Neuronal stem cell (in vitro differentiated cells): ENCODE measurements around the gene ZNF101.

Experiments
- DNase-seq: peaks from one replicate; pipeline ENCODE4 v3.0.0-alpha.2; 2013; ENCODE audit warnings: low spot score
- H2AFZ ChIP-seq: one replicate; pipeline ENCODE4 v1.6.1; 2013; ENCODE audit warnings: mild to moderate bottlenecking, low read length, inconsistent platforms
- H2AK5ac ChIP-seq: 2 replicates; pipeline ENCODE4 v1.6.1; 2013; ENCODE audit warnings: low read depth, mild to moderate bottlenecking, inconsistent platforms, low read length, moderate library complexity, mixed read lengths
- H2BK120ac ChIP-seq: 2 replicates; pipeline ENCODE4 v1.6.1; 2013; ENCODE audit warnings: low read depth, mild to moderate bottlenecking, inconsistent platforms, low read length, moderate library complexity, mixed read lengths
- H2BK12ac ChIP-seq: one replicate; pipeline ENCODE4 v1.6.1; 2013; ENCODE audit warnings: low read length, inconsistent platforms
- H2BK15ac ChIP-seq: 2 replicates; pipeline ENCODE4 v1.6.1; 2013; ENCODE audit warnings: mild to moderate bottlenecking, low read length, inconsistent platforms, mixed read lengths
- H2BK5ac ChIP-seq: one replicate; pipeline ENCODE4 v1.6.1; 2013; ENCODE audit warnings: inconsistent platforms, mild to moderate bottlenecking, low read length, moderate library complexity
- H3K14ac ChIP-seq: one replicate; pipeline ENCODE4 v1.6.1; 2013; ENCODE audit warnings: low read length, inconsistent platforms
- H3K18ac ChIP-seq: 2 replicates; pipeline ENCODE4 v1.6.1; 2013; ENCODE audit warnings: low read length, inconsistent platforms
- H3K23ac ChIP-seq: 2 replicates; pipeline ENCODE4 v1.6.1; 2013; ENCODE audit warnings: low read depth, mild to moderate bottlenecking, mixed read lengths, low read length, inconsistent platforms; ENCODE audit not compliant: poor library complexity
- H3K27ac ChIP-seq: replicated peaks from 3 replicates; pipeline ENCODE4 v1.5.1; 2013; ENCODE audit warnings: low read length, inconsistent platforms
- H3K27me3 ChIP-seq, 3 experiments: 2 replicates each; pipeline ENCODE4 v1.6.1; 2013; ENCODE audit warnings: low read length in 3 of 3, mild to moderate bottlenecking in 2 of 3, inconsistent platforms in 1 of 3, low read depth in 1 of 3, mixed read lengths in 1 of 3, moderate library complexity in 1 of 3; ENCODE audit not compliant: control insufficient read depth in 3 of 3, insufficient read depth in 3 of 3
- H3K36me3 ChIP-seq, 2 donors: replicated peaks in 1 of 2; 2 replicates each; pipeline ENCODE4 v1.6.1; 2013; ENCODE audit warnings: low read length in 2 of 2; ENCODE audit not compliant: control insufficient read depth in 2 of 2, insufficient read depth in 2 of 2
- H3K4ac ChIP-seq: 2 replicates; pipeline ENCODE4 v1.6.1; 2013; ENCODE audit warnings: inconsistent platforms, mild to moderate bottlenecking, low read length, moderate library complexity
- H3K4me1 ChIP-seq, 2 donors: 1 replicate in 1 of 2; 2 replicates in 1 of 2; pipeline ENCODE4 v1.6.1; 2013; ENCODE audit warnings: low read length in 2 of 2, low read depth in 1 of 2; ENCODE audit not compliant: control insufficient read depth in 2 of 2, insufficient read depth in 1 of 2
- H3K4me2 ChIP-seq: one replicate; pipeline ENCODE4 v1.6.1; 2013; ENCODE audit warnings: mild to moderate bottlenecking, low read length, inconsistent platforms; ENCODE audit not compliant: insufficient read depth, poor library complexity, severe bottlenecking
- H3K4me3 ChIP-seq, 2 donors: 2 replicates each; pipeline ENCODE4 v1.5.1; 2013; ENCODE audit warnings: low read length in 2 of 2, mild to moderate bottlenecking in 2 of 2, inconsistent platforms in 1 of 2, moderate library complexity in 1 of 2
- H3K79me1 ChIP-seq: one replicate; pipeline ENCODE4 v1.6.1; 2013; ENCODE audit warnings: low read depth, mild to moderate bottlenecking, inconsistent platforms, low read length, moderate library complexity
- H3K9ac ChIP-seq: one replicate; pipeline ENCODE4 v1.6.1; 2013; ENCODE audit warnings: mild to moderate bottlenecking, low read depth, low read length, inconsistent platforms; ENCODE audit not compliant: poor library complexity
- H3K9me3 ChIP-seq, 2 donors: replicated peaks in 1 of 2; 2 replicates each; pipeline versions ENCODE3 to v1.6.1; 2013; ENCODE audit warnings: low read length in 2 of 2, mild to moderate bottlenecking in 2 of 2, inconsistent platforms in 1 of 2, low read depth in 1 of 2, mixed read lengths in 1 of 2, moderate library complexity in 1 of 2; ENCODE audit not compliant: control insufficient read depth in 2 of 2, insufficient read depth in 1 of 2
- H4K8ac ChIP-seq: one replicate; pipeline ENCODE4 v1.6.1; 2013; ENCODE audit warnings: low read depth, mild to moderate bottlenecking, inconsistent platforms, low read length, moderate library complexity
- H4K91ac ChIP-seq: one replicate; pipeline ENCODE4 v1.6.1; 2013; ENCODE audit warnings: low read length, low read depth, mild to moderate bottlenecking, inconsistent platforms; ENCODE audit not compliant: poor library complexity
- WGBS, 2 donors: extraction: QIAGEN DNeasy Blood & Tissue Kit; methylation state at CpG; one replicate each; pipeline ENCODE4 v1.1.7; 2013; ENCODE audit warnings: missing lambda C conversion rate in 2 of 2, mixed read lengths in 1 of 2; ENCODE audit not compliant: insufficient read length in 2 of 2, insufficient replicate concordance in 1 of 2; ENCODE audit errors: extremely low coverage in 2 of 2; 5-methylcytosine and 5-hydroxymethylcytosine counted together

Gene ZNF101

GRCh38 chr19:19655051-19655594 lies 13.5 kb upstream of the ZNF101 start:
- H2BK120ac ChIP-seq: no peak overlapping the region
- H2BK12ac ChIP-seq: no peak overlapping the region
- no peak overlapping the region for H2AFZ ChIP-seq
- H3K9ac ChIP-seq: no peak overlapping the region
- no CpG with 5 or more reads among the region's 22 CpGs for whole genome bisulfite sequencing, 2 donors
- no peak overlapping the region for H4K91ac ChIP-seq
- H3K27ac ChIP-seq: no peak overlapping the region
- H3K14ac ChIP-seq: no peak overlapping the region
- H3K4ac ChIP-seq: no peak overlapping the region
- no peaks in the 10 kb centered on the region for H3K4me1 ChIP-seq
- H3K4me2 ChIP-seq: no peak overlapping the region
- no peak overlapping the region for H2AK5ac ChIP-seq
- peaks cover 15% of the 10 kb centered on the region for H3K79me1 ChIP-seq
- DNase-seq: no peak
- peak overlapping the region; percentile 66 for H2BK5ac ChIP-seq
- peak overlapping the region in 1 of 2 donors; percentile 36 for H3K4me3 ChIP-seq
- H3K27me3 ChIP-seq: no peaks in the 10 kb centered on the region
- H3K36me3 ChIP-seq: peaks cover 81 to 99% of the 10 kb centered on the region in 2 donors
- H2BK15ac ChIP-seq: no peak overlapping the region
- H4K8ac ChIP-seq: no peak overlapping the region
- H3K9me3 ChIP-seq: no peaks in the 10 kb centered on the region
- H3K18ac ChIP-seq: no peak overlapping the region
- no peak overlapping the region for H3K23ac ChIP-seq

GRCh38 chr19:19655641-19656343 lies 12.8 kb upstream of the ZNF101 start:
- Histone ChIP-seq H3K9me3 (no peaks in the 10 kb centered on the region), H3K9ac (no peak overlapping the region), H3K4me1 (no peaks in the 10 kb centered on the region), H2BK12ac (no peak overlapping the region), H2BK120ac (no peak overlapping the region), H2BK5ac (peak overlapping the region; percentile 66), H3K4ac (no peak overlapping the region), H3K23ac (no peak overlapping the region), H3K27ac (no peak overlapping the region), H4K91ac (no peak overlapping the region), H3K79me1 (peaks cover 15% of the 10 kb centered on the region), H3K36me3 (peaks cover 77 to 93% of the 10 kb centered on the region in 2 donors), H2AK5ac (no peak overlapping the region), H3K4me3 (no peak overlapping the region), H3K14ac (no peak overlapping the region), H3K18ac (no peak overlapping the region), H3K27me3 (no peaks in the 10 kb centered on the region), H3K4me2 (no peak overlapping the region), H2BK15ac (no peak overlapping the region), H4K8ac (no peak overlapping the region), H2AFZ (no peak overlapping the region)
- DNase-seq: no peak
- WGBS, 2 donors: no CpG with 5 or more reads among the region's 27 CpGs

- Histone ChIP-seq H3K79me1 (peaks cover 12% of the 10 kb centered on the region), H3K27ac (no peak overlapping the region), H2AFZ (no peak overlapping the region), H3K18ac (no peak overlapping the region), H3K4ac (no peak overlapping the region), H3K36me3 (peaks cover 72 to 91% of the 10 kb centered on the region in 2 donors), H3K4me2 (no peak overlapping the region), H3K9ac (peak overlapping the region; percentile 9), H2BK120ac (no peak overlapping the region), H3K23ac (no peak overlapping the region), H2BK15ac (no peak overlapping the region), H2BK5ac (no peak overlapping the region), H3K4me3 (no peak overlapping the region), H4K91ac (no peak overlapping the region), H3K4me1 (peaks cover 0 to 2% of the 10 kb centered on the region in 2 donors), H2AK5ac (no peak overlapping the region), H3K27me3 (no peaks in the 10 kb centered on the region), H2BK12ac (no peak overlapping the region), H3K9me3 (no peaks in the 10 kb centered on the region), H4K8ac (no peak overlapping the region), H3K14ac (no peak overlapping the region)
- no CpG with 5 or more reads among the region's 33 CpGs for WGBS, 2 donors
- no peak for DNase-seq
Measured at GRCh38 chr19:19656451-19657396, 11.9 kb upstream of the ZNF101 start.

- Histone ChIP-seq H3K4me1 (peaks cover 5 to 6% of the 10 kb centered on the region in 2 donors), H3K4ac (no peak overlapping the region), H2BK5ac (no peak overlapping the region), H4K8ac (no peak overlapping the region), H2BK15ac (no peak overlapping the region), H3K27ac (no peak overlapping the region), H2AK5ac (no peak overlapping the region), H3K4me3 (no peak overlapping the region), H2BK12ac (no peak overlapping the region), H3K36me3 (peaks cover 67 to 91% of the 10 kb centered on the region in 2 donors), H3K18ac (no peak overlapping the region), H4K91ac (no peak overlapping the region), H3K27me3 (no peaks in the 10 kb centered on the region), H2AFZ (no peak overlapping the region), H3K79me1 (peaks cover 12% of the 10 kb centered on the region), H3K4me2 (no peak overlapping the region), H3K23ac (no peak overlapping the region), H3K14ac (no peak overlapping the region), H2BK120ac (no peak overlapping the region), H3K9me3 (no peaks in the 10 kb centered on the region), H3K9ac (no peak overlapping the region)
- DNase-seq: no peak
- WGBS, 2 donors: no CpG with 5 or more reads among the region's 10 CpGs
Measured at GRCh38 chr19:19657397-19657783, 11.2 kb upstream of the ZNF101 start.
